Measurements from ENCODE around the gene P3H2.

The P3H2 gene

DNA sequence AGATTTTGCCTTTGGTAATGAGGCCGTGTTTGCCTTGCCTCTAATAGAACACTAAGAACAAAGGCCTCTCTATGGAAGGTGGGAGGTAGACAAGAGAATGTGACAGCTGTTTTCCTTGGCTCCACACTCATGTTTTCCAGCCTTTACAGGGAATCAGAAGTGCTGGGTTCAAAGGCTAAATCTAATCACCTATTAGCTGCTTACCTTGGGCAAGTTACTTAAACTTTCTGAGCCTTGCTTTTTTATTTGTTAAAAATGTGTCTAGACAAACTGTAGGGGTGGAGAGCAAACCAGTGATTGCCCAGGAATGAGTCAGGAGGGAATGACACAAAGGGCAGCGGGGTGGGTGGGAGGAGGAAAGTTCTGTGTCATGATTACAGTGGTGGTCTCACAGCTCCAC lies 179.0 kb downstream of the P3H2 start:
- DNase-seq: no peak

- no peak for DNase-seq
Observed at GRCh38 chr3:189941125-189941524, 179.6 kb downstream of the P3H2 start.

DNA sequence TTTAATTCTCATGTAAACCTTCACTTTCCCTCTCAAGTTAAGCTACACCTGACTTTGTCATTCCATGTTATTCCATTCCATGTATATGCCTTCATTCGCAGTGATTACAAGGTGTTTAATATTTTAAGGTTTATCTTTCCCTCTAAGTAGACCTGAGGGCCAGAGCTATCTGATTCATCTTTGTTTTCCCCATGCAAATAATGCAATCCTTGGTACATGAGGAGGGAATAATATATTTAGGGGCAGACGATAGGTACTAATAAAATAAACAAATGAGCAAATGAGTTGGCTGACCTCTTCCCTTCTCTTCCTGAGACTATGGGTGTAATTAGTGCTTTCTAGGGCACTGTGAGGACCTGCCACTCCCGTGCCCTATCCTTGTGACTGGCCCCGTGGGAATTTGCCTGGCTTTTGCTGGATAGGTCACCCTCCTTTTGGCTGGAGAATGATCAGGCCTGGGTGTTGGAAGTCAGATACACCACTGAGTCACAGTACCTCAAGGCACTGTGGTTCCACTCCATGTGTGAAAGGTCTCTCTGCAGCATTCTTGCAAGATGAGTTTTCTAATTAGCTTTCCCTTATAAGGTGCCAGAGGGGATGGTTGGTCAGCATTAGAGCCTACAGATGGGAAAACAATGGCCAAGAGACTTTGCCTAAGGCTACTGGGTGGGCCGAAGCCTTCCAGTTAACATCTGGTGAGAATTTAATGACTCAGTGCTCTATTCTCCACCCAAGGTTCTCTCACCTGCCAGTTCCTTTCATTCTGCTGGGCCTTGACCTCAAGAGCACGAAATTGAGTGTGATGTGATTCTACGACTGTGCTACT lies 183.2 kb downstream of the P3H2 start:
- no peak for DNase-seq

DNA sequence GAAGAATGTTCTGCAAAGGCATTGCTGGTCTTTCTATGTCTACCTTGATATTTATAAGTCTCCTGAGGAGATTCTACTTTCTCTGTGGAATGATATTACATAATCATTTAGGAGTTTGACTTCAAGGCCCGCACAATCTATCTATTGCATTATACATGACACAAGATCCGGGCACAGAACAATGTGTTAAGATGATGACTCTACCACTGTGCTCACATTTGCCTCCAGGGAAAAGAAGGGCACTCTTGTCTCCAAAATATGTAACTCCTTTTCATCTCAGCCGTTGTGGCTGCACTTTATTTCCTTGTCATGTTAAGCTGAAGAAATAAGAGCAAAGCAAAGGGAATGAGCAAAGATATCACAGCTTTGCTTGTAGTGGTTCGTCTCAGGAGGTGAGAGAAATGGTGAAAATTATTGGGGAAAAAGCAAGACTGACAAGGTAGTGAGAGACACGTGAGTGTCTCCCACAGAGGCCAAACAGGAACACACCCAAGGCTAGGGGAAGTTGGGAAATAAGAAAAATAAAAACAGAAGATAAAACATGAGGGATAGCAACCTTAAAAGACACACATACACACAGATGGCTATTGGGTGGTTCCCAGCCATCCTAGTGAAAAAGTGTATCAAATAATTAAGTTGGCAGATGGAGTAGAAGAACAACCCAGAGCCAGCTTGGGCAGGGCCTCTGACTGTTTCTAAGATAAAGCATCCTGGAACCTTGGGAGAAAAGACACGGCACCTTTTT lies 184.3 kb downstream of the P3H2 start:
- no peak for DNase-seq

DNA sequence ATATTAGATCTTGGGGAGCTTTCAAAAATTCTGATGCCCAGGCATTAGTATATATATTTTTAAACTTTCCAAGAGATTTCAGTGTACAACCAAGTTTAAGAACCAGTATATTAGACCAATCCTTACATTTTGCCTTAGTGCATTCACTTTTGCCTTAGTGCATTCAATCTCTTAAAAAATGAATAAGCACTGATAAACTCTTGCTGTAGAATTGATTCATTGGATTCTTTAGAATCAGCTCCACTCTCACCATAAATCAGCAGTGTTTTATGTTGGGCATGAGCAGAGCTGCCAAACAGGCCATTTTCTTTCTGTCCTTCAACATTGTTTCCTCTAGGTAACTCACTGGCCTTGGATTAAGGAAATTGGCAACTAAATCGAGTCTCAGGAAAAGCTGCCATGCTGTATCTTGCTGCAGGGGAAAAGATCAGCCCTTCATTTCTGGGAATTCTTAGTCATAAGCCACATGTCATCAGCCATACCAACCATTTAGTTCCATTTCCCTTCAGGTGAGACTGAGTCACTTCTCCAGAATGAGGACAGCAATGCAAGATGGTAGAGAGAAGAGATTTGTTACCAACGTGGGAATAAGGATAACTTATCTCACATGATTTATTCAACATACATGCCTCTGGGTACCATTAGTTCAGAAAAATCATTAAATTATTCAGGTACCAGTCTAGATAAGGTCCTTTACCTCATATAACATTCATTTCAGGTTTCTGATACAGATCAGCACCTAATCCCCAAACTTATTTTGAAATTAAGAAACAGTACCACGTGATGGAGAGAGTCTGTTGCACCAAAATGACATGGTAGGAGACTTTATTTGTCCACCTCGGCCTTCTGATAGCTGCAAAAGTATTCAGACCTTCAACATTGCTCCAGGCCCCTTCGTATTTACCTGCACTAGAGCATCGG lies 192.5 kb downstream of the P3H2 start:
- no peak for DNase-seq

DNA sequence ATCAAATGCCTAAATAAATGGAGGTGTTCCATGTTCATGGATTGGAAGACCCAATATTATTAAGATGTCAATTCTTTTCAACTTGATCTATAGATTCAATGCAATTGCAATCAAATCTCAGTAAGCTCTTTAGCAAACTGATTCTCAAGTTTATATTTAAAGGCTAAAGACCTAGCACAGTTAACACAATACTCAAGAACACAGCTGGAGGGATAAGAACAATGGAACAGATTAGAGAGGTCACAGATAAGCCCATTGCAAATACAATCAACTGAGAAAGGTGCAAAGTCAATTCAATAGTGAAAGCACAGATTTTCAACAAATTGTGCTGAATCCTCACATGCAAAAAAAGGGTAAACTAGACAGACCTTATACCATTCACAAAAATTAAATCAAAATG lies 198.9 kb downstream of the P3H2 start:
- no peak for DNase-seq

GRCh38 chr3:189914799-189915198 lies 205.9 kb downstream of the P3H2 start:
- no peak for DNase-seq

DNA sequence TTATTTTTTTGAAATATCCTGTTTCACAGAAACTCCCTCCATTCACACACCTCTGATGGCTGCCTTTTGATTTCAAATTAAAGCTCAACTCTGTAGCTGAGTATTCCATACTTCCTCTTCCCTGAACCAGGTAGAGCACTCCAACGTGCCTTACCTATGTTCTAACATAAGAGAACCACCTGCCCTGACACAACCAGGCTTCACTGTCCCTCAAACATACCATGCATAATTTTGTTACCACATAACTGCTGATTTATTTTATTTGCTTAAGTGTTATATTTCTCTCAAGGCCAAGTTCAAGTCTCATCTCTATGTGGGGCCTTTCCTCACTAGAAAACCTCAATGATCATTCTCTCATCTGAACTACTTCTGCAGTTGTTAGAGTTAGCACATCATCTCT lies 209.7 kb downstream of the P3H2 start:
- no peak for DNase-seq

GRCh38 chr3:189909573-189909972 lies 211.1 kb downstream of the P3H2 start:
- no peak for DNase-seq

DNA sequence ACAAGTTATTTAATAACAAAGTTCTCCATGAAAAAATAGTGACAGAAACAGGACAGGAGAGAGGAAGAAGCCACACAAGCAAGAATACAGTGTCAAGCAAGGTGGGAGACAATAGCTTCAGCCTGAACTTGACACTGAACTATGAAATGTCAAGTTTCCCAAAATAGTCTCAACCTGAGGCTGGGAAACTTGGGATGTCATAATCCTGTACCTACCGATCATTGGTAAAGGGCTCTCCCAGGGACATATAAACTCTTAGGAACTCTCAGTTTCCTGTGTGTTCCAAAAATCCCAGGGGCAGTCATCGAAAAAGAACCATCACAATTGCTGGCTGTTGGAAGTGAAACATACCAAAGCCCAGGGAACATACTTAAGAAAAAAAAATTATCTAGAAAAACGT lies 211.6 kb downstream of the P3H2 start:
- no peak for DNase-seq

GRCh38 chr3:189908646-189909045 lies 212.1 kb downstream of the P3H2 start:
- no peak for DNase-seq

DNA sequence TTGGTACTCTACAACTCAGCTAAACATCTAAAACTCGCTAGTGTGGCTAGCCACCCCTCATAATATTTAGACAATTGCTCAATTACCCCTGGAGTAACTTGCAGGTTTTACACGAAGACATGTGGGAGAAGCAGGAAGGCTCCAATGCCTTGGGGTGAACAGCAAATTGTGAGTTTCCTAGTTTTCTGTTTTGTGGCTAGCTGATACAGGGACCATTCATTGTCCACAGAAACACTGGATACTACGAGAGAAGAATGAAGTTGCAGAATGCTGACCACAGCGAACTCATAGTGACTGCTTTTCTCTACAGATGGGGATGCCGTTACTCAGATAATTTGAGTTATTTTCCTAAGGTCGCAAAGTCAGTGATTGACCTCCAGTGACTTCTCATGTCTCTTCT lies 212.9 kb downstream of the P3H2 start:
- DNase-seq: no peak

Data from effector CD8-positive, alpha-beta T cell (primary cell).